Suprapubic skin (tissue), 4 donors: Measurements from ENCODE around the gene CTRL. TPM values are rescaled to one million over a fixed set of nuclear protein-coding genes. Genes with fewer than 3 reads are reported as not detected.

Source experiments
- DNase-seq, 2 donors: peaks; one replicate each; pipeline ENCODE4 v3.0.0-alpha.2; 2019; ENCODE audit warnings: low spot score in 2 of 2
- H3K27ac ChIP-seq: fragments of 200-600 bp; sonication (generic); one replicate; pipeline ENCODE4 v1.5.1; 2019
- H3K27me3 ChIP-seq: fragments of 200-600 bp; sonication (generic); one replicate; pipeline ENCODE4 v1.5.1; 2019
- H3K36me3 ChIP-seq: fragments of 200-600 bp; sonication (generic); one replicate; pipeline ENCODE4 v1.5.1; 2019
- H3K4me1 ChIP-seq: fragments of 200-600 bp; sonication (generic); one replicate; pipeline ENCODE4 v1.5.1; 2019
- H3K4me3 ChIP-seq: fragments of 200-600 bp; sonication (generic); one replicate; pipeline ENCODE4 v1.5.1; 2019; ENCODE audit warnings: mild to moderate bottlenecking
- H3K9me3 ChIP-seq: fragments of 200-600 bp; sonication (generic); one replicate; pipeline ENCODE4 v1.5.1; 2019
- CTCF ChIP-seq, 2 donors: fragments of 200-600 bp in 1 of 2; fragments of 450-650 bp in 1 of 2; sonication (generic) in 1 of 2; IDR thresholded peaks; one replicate each; pipeline ENCODE4 v1.5.1; 2016 to 2019; ENCODE audit warnings: antibody characterized with exemption in 2 of 2, mild to moderate bottlenecking in 1 of 2, moderate library complexity in 1 of 2
- EP300 ChIP-seq: sonication (generic); formaldehyde crosslinking; IDR thresholded peaks from one replicate; pipeline ENCODE4 v1.6.1; 2017; ENCODE audit warnings: antibody characterized with exemption
- POLR2A ChIP-seq, 2 donors: fragments of 450-650 bp; IDR thresholded peaks; one replicate each; pipeline ENCODE4 v1.6.1; 2017; ENCODE audit warnings: antibody characterized with exemption in 2 of 2, mild to moderate bottlenecking in 2 of 2, moderate library complexity in 2 of 2
- POLR2AphosphoS5 ChIP-seq, 3 donors: sonication (generic); formaldehyde crosslinking; IDR thresholded peaks; one replicate each; pipeline ENCODE4 v1.6.1; 2017; ENCODE audit warnings: antibody characterized with exemption in 3 of 3
- WGBS: methylation state at CpG from one replicate; pipeline ENCODE4 v1.1.5; 2018; 5-methylcytosine and 5-hydroxymethylcytosine counted together
- total RNA-seq, 4 donors: library from RNA; depleted of rRNA; stranded (reverse); fragments of >200 nt; gene quantifications; one replicate each; pipeline ENCODE4 v1.1.0, GENCODE V29; 2016

Gene CTRL
- total RNA-seq, 4 donors from 2014 or later: 0.55 to 2.7 (median 1.8) TPM

GRCh38 chr16:67907397-67908180 lies 24.1 kb downstream of the CTRL start:
- no peak for TF ChIP-seq EP300
- TF ChIP-seq POLR2A (IDR thresholded peaks at IDR 0.05): no peak
- TF ChIP-seq CTCF (IDR thresholded peaks at IDR 0.05): no peak
- TF ChIP-seq POLR2AphosphoS5 (IDR thresholded peaks at IDR 0.05): no peak
- H3K4me1 ChIP-seq: peaks cover 9% of the 10 kb centered on the region
- DNase-seq: no peak
- no peaks in the 10 kb centered on the region for H3K27me3 ChIP-seq
- H3K36me3 ChIP-seq: peaks cover 48% of the 10 kb centered on the region
- H3K27ac ChIP-seq: no peak overlapping the region
- H3K9me3 ChIP-seq: no peaks in the 10 kb centered on the region
- 90% methylated on average over 11 of the region's 11 CpGs for WGBS
- no peak overlapping the region for H3K4me3 ChIP-seq

GRCh38 chr16:67902831-67903230 lies 28.8 kb downstream of the CTRL start:
- peaks cover 6% of the 10 kb centered on the region for H3K4me1 ChIP-seq
- no peak for DNase-seq
- H3K4me3 ChIP-seq: no peak overlapping the region
- H3K36me3 ChIP-seq: peaks cover 22% of the 10 kb centered on the region
- TF ChIP-seq POLR2AphosphoS5 (IDR thresholded peaks at IDR 0.05) (no peak), POLR2A (IDR thresholded peaks at IDR 0.05) (no peak), EP300 (no peak), CTCF (IDR thresholded peaks at IDR 0.05) (no peak)
- no peaks in the 10 kb centered on the region for H3K27me3 ChIP-seq
- WGBS: 74% methylated on average over 4 of the region's 4 CpGs
- H3K9me3 ChIP-seq: no peaks in the 10 kb centered on the region
- no peak overlapping the region for H3K27ac ChIP-seq

GRCh38 chr16:67901734-67902133 lies 29.9 kb downstream of the CTRL start:
- WGBS: 100% methylated on average over 5 of the region's 5 CpGs
- no peak for TF ChIP-seq CTCF (IDR thresholded peaks at IDR 0.05)
- TF ChIP-seq POLR2A (IDR thresholded peaks at IDR 0.05): no peak
- no peak for TF ChIP-seq POLR2AphosphoS5 (IDR thresholded peaks at IDR 0.05)
- TF ChIP-seq EP300: no peak

GRCh38 chr16:67897231-67897630 lies 34.4 kb downstream of the CTRL start:
- peaks cover 9% of the 10 kb centered on the region for H3K36me3 ChIP-seq
- 49% methylated on average over 3 of the region's 3 CpGs for WGBS
- H3K4me1 ChIP-seq: peaks cover 42% of the 10 kb centered on the region
- H3K9me3 ChIP-seq: no peaks in the 10 kb centered on the region
- no peaks in the 10 kb centered on the region for H3K27me3 ChIP-seq
- no peak for TF ChIP-seq POLR2AphosphoS5 (IDR thresholded peaks at IDR 0.05)
- H3K27ac ChIP-seq: no peak overlapping the region
- no peak for DNase-seq
- H3K4me3 ChIP-seq: no peak overlapping the region

More at GRCh38 chr16:67901734-67902133, 29.9 kb downstream of the CTRL start:
- Histone ChIP-seq H3K36me3 (peaks cover 22% of the 10 kb centered on the region), H3K27me3 (no peaks in the 10 kb centered on the region), H3K4me1 (peaks cover 13% of the 10 kb centered on the region), H3K4me3 (no peak overlapping the region), H3K27ac (no peak overlapping the region), H3K9me3 (no peaks in the 10 kb centered on the region)
- no peak for DNase-seq

- no peaks in the 10 kb centered on the region for H3K36me3 ChIP-seq
- H3K27ac ChIP-seq: peak overlapping the region; percentile 93
- peak overlapping the region; percentile 77 for H3K4me3 ChIP-seq
- 18% methylated on average over 14 of the region's 14 CpGs for WGBS
- no peaks in the 10 kb centered on the region for H3K27me3 ChIP-seq
- peaks cover 43% of the 10 kb centered on the region for H3K4me1 ChIP-seq
- DNase-seq: no peak
- H3K9me3 ChIP-seq: no peaks in the 10 kb centered on the region
- TF ChIP-seq EP300: no peak
- no peak for TF ChIP-seq POLR2A (IDR thresholded peaks at IDR 0.05)
- no peak for TF ChIP-seq POLR2AphosphoS5 (IDR thresholded peaks at IDR 0.05)
- no peak for TF ChIP-seq CTCF (IDR thresholded peaks at IDR 0.05)
Measured at GRCh38 chr16:67893743-67894399, 37.8 kb downstream of the CTRL start.
